Measurements from ENCODE around the gene GLP1R.

GLP1R gene

GRCh38 chr6:39085129-39085797, 36.7 kb downstream of the GLP1R start:
- DNase-seq (ENCODE audit: extremely low read depth in 1 of 2, low read depth in 1 of 2), result no peak

- peak; percentile 25 to 50 for DNase-seq (ENCODE audit: extremely low read depth in 1 of 2, low read depth in 1 of 2)
Measured at GRCh38 chr6:39086294-39086693, 37.7 kb downstream of the GLP1R start.

- no peak for DNase-seq (ENCODE audit: extremely low read depth in 1 of 2, low read depth in 1 of 2)
Measured at GRCh38 chr6:39086711-39087110, 38.1 kb downstream of the GLP1R start.

GRCh38 chr6:39087197-39087596, 38.6 kb downstream of the GLP1R start:
- no peak for DNase-seq (ENCODE audit: extremely low read depth in 1 of 2, low read depth in 1 of 2)

GRCh38 chr6:39088331-39088730, 39.8 kb downstream of the GLP1R start:
- no peak for DNase-seq (ENCODE audit: extremely low read depth in 1 of 2, low read depth in 1 of 2)

GRCh38 chr6:39090036-39090435, 41.5 kb downstream of the GLP1R start:
- no peak for DNase-seq (ENCODE audit: extremely low read depth in 1 of 2, low read depth in 1 of 2)

GRCh38 chr6:39091220-39091619, 42.6 kb downstream of the GLP1R start:
- no peak for DNase-seq (ENCODE audit: extremely low read depth in 1 of 2, low read depth in 1 of 2)

GRCh38 chr6:39092124-39092523, 43.5 kb downstream of the GLP1R start:
- DNase-seq (ENCODE audit: extremely low read depth in 1 of 2, low read depth in 1 of 2), result no peak

- DNase-seq (ENCODE audit: extremely low read depth in 1 of 2, low read depth in 1 of 2), result no peak
Measured at GRCh38 chr6:39093149-39093708, 44.6 kb downstream of the GLP1R start.

- DNase-seq (ENCODE audit: extremely low read depth in 1 of 2, low read depth in 1 of 2), result no peak
Measured at GRCh38 chr6:39095578-39095977, 47.0 kb downstream of the GLP1R start.

GRCh38 chr6:39100358-39100757, 51.8 kb downstream of the GLP1R start:
- DNase-seq (ENCODE audit: extremely low read depth in 1 of 2, low read depth in 1 of 2), result no peak

GRCh38 chr6:39102071-39102820, 53.7 kb downstream of the GLP1R start:
- no peak for DNase-seq (ENCODE audit: extremely low read depth in 1 of 2, low read depth in 1 of 2)

- DNase-seq (ENCODE audit: extremely low read depth in 1 of 2, low read depth in 1 of 2), result no peak
Measured at GRCh38 chr6:39102821-39103136, 54.2 kb downstream of the GLP1R start.

GRCh38 chr6:39104528-39104927, 55.9 kb downstream of the GLP1R start:
- no peak for DNase-seq (ENCODE audit: extremely low read depth in 1 of 2, low read depth in 1 of 2)

- DNase-seq (ENCODE audit: extremely low read depth in 1 of 2, low read depth in 1 of 2), result no peak
Measured at GRCh38 chr6:39107034-39107433, 58.5 kb downstream of the GLP1R start.

GRCh38 chr6:39107641-39108040, 59.1 kb downstream of the GLP1R start:
- no peak for DNase-seq (ENCODE audit: extremely low read depth in 1 of 2, low read depth in 1 of 2)

- no peak for DNase-seq (ENCODE audit: extremely low read depth in 1 of 2, low read depth in 1 of 2)
Measured at GRCh38 chr6:39108041-39108839, 59.7 kb downstream of the GLP1R start.

- no peak for DNase-seq (ENCODE audit: extremely low read depth in 1 of 2, low read depth in 1 of 2)
Measured at GRCh38 chr6:39111280-39111679, 62.7 kb downstream of the GLP1R start.

- no peak for DNase-seq (ENCODE audit: extremely low read depth in 1 of 2, low read depth in 1 of 2)
Measured at GRCh38 chr6:39113788-39114187, 65.2 kb downstream of the GLP1R start.

- DNase-seq (ENCODE audit: extremely low read depth in 1 of 2, low read depth in 1 of 2), result no peak
Measured at GRCh38 chr6:39114388-39114703, 65.8 kb downstream of the GLP1R start.

- peak; percentile 90 to 94 for DNase-seq (ENCODE audit: extremely low read depth in 1 of 2, low read depth in 1 of 2)
Measured at GRCh38 chr6:39114704-39115599, 66.4 kb downstream of the GLP1R start, which contains the start of gene SAYSD1. Gene SAYSD1, minus strand, starts transcription at chr6:39115186. Its CDS starts 97 bp downstream, at chr6:39115089.
